ENCODE measurements around the gene RGS3.
A peak's percentile ranks its signal among the peaks of the same experiment; 100 is the strongest.

The RGS3 gene

DNA sequence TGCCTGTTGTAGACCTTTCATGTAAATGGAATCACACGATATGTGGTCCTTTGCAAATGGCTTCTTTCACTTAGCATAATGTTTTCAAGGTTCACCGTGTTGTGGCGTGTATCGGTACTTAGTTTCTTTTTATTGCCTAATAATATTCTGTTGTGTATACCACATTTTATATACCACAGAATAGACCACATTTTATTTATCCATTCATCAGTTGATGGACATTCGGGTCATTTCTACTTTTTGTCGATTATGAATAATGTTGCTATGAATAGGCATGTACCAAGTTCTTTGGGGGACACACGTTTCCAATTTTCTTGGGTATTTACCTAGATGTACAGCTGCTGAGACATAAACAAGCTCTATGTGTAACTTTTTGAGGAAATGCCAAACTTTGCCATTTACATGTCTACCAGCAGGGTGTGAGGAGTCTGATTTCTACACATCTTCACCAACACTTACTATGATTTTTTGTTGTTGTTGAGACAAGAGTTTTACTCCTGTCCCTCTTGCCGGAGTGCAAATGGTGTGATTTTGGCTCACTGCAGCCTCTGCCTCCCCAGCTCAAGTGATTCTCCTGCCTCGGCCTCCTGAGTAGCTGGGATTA, 144.7 kb downstream of the RGS3 start:
- no peak for DNase-seq

DNA sequence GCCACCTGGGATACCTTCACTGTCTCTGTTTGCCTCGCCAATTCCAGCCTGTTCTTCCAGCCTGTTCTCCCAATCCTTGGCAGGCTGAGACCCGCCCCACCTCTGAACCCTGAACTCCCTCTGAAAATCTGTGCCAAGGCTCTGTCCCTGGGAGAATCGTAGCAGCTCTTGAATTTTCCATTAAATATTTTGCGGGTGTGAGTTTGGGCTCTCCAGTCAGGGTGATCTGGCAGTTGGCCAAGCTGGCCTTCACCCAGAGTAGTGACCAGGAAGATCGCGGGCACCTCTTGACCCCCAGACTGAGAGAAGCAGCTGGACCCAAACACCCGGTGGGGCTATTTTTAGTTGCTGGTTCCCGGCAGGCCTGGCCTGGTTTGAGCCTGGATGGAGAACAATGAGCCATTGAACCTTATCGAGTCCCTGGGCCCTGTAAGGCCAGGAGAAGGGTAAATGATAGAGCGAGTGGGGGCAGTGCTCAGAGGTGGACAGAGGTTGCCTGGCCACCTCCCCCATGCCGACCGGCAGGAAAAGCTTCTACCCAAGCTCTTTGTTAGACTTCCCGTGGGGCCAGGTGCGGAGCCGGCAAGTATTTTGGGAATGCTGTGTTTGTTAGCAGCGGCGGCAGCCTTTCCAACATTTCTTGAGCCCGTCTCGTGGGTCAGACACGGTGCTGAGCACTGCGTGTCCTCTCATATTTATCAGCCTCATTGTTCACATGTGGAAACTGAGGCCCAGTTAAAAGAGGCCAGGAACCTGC, 146.2 kb downstream of the RGS3 start:
- DNase-seq: no peak

GRCh38 chr9:113611461-113612215, 148.1 kb downstream of the RGS3 start:
- no peak for DNase-seq

- DNase-seq: no peak
Measured at GRCh38 chr9:113612216-113612747, 148.8 kb downstream of the RGS3 start.

DNA sequence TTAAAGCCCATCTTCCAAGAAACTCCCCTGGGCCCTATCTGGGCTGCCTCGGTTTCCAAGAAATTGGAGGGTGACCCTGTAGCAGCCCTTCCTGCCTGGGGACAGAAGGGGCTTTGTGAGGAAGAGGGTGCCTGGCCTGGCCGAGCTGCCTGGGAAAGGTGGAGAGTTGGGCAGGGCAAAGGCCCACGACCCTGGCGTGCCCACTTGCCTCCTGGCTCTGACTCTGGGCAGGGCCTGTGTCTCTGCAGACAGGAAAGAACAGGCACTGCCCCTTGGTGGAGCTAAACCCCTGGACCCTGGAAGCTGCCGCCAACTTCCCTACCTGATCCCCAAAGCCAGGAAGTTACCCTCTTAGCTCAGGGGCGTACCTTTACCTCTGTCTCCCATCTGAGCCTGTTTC, 149.3 kb downstream of the RGS3 start:
- DNase-seq: no peak

DNA sequence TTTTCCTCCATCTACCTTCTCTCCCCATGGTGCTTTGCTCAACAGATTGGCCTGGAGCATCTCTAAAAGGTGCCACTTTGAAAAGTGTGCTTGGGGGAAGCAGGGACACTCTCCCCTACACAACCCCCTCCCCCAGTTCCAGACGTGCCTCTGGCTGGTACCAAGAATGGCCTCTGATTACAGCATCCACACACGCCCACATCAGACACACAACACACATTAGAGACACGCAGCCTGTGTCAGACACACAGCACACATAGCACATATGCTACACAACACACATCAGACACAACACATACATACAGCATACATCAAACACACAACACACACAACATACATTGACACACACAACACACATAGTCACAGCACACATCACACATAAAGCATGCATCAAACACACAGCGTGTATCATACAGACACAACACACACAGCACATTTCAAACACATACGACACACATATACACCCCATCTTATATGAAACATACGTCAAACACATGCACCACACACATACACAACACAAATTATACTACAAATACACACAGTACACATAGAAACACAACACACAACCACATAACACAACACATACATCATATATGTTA, 150.4 kb downstream of the RGS3 start:
- DNase-seq: no peak

GRCh38 chr9:113614843-113615648, 151.5 kb downstream of the RGS3 start:
- peak; percentile 28 for DNase-seq

GRCh38 chr9:113616116-113616515, 152.6 kb downstream of the RGS3 start:
- DNase-seq: no peak

GRCh38 chr9:113616621-113617496, 153.3 kb downstream of the RGS3 start:
- no peak for DNase-seq

DNA sequence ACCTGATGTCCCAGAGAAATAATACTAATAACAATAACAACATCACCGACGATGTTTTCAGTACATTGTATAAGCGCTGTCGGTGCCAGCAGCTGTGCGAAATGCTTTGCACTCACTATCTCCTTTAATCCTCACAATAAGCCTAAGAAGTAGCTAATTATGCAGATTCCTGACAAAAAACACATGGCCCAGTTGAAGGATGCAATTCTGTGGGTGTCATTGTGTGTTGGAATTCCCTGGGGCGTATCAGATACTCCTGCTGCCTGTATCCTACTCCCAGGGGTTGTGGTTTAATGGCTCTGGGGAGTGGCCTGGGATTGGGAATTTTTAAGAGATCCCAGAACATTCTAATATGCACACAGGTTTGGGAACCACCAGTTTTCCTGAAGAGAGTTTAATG, 154.0 kb downstream of the RGS3 start:
- DNase-seq: no peak

DNA sequence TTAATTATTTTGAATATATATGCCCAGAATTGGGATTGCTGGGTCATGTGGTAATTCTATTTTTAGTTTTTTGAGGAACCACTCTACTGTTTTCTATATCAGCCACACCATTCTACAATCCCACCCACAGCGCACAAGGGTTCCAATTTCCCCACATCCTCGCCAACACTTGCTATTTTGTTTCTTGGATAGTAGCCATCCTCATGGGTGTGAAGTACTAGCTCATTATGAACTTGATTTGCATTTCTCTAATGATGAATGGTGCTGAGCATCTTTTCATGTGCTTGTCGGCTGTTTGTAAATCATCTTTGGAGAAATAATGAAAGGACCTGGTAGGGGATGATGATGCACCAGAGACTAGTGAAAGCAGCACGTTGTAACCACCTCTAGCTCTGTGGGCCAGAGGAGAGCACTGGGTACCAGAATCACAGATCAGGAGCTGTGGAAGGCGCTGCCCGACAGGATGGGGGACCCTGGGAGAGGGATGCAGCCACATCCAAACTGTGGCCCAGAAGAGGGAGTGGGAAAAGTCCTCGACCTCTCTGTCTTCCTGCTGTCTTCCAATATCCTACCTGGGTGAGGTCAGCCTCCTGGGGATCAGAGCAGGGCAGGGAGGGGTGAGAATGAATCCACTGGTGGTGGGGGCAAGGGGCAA, 155.4 kb downstream of the RGS3 start:
- DNase-seq: no peak

DNA sequence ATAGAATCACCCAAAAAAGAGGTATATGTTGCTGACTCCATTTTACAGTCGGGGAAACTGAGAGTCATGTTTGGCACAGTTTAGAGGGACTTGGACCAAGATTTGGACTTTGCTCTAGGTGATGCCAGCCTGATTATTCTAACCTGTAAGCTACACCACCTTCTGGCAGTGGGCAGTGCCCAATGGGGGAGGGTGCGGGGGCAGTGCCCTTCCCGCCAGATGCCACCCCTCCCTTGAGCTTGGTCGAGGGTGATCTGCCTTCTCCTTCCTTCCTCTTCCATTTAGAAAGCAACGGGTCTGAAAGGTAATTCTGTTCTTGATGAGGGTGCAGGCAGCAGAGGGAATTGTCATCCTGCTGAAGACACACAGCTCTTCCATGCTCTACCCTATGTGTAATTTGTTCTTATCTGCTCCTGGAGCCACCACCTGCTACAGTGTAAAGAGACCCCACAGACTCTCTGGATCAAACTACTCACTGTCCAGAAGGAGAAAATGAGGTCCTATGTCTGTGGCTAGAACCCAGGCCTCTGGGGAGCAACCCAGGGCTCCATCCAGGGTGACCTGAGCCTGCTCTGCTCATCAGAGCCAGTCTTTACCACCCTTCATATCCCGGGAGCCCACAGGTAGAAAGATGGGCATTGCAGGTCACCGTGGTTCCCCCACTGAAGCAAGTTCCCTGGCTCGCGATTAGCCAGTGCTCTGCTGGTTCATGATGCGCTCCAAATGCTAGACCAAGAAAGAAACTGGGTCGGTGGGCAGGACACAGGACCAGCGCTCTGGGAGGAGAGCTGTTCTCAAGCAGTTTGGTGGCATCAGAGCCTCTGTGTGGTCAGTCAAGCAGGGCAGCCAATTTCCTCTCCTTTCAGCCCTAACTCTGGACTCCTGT, 156.2 kb downstream of the RGS3 start:
- DNase-seq: no peak

GRCh38 chr9:113620377-113621161, 157.0 kb downstream of the RGS3 start:
- no peak for DNase-seq

GRCh38 chr9:113621309-113621791, 157.8 kb downstream of the RGS3 start:
- no peak for DNase-seq

DNA sequence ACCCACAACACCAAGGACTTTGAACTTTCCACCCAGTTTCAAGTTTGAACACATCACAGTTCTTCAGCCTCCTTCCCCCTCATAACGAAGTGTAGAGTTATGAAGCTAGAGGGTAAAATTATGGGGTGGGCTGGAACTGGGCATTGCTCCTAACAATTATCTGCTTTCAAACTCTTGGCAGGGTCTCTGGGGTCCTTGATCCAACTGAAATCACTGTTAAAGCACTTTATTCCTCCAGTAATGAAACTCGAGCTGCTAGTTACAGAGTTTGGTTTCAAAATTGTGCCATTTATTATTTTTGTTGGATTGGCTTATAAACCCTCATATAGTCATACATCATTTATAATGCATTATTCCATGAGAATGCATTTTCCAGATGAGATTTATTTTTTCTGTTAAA, 158.5 kb downstream of the RGS3 start:
- DNase-seq: no peak

- DNase-seq: peak; percentile 22
Measured at GRCh38 chr9:113622600-113623400, 159.3 kb downstream of the RGS3 start.

DNA sequence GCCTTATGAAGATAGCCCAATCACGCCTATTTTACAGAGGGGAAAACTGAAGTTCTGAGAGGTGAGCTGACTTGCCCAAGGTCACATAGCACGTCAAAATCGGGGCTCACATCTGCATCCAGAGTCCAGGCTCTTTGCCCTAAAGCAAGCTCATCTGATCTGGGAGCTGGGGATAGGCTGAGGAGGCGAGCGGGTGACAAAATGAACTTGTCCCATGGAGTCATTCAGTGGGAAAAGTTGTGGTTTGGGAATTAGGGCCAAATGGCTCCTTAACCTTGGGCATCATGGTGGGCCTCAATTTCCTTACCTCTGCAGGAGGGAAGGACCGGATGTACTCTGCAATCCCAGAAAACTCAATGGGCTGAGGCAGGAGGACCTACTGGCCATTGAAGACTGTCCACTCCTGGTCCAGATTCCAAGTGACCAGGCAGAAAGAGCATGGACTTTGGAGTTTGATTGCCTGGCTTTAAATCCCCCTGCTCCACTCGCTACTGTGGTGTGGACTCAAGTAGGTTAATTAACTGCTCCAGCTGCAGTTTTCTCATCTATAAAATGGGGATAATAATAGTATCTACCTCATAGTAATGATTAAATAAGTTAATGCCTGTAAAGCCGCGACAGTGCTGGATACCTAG, 160.4 kb downstream of the RGS3 start:
- DNase-seq: no peak

Measured in MV-4-11 (cell line).